ENCODE results near the gene CTSW.

Gene CTSW

DNA sequence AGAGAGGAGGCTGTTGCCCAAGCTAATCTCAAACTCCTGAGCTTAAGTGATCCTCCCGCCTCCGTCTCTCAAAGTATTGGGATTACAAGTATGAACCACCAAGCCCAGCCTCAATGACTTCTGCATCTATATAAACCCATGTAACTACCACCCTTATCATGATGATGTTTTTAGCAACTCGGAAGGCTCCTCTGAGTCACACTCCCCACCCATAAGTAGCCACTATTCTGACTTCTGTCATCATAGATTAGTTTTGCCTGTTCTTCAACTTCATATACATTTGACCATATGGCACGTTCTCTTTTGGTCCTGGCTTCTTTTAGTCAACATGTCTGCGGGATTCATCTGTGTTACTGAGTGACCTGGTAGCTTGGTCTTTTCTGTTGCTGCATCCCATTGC lies 27.0 kb downstream of the CTSW start:
- no peak for DNase-seq

DNA sequence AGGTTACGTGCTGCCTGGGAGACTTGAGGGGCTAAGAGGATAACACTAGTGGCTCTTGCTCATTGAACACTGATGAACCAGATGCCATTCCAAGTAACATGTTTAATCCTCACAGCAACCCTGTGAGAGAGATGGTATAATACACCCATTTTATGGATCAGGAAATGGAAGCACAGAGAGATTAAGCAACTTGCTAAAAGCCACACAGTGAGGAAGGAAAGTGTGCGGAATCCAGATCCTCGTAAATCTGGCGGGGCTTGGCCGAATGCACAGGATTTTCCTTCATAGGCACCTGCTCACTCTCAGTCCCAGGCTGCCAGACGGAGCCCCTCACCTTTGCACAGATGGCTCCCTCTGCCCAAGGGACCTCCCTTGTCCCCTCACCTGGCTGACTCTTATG lies 28.2 kb downstream of the CTSW start:
- no peak for DNase-seq

GRCh38 chr11:65911682-65912568 lies 32.3 kb downstream of the CTSW start:
- no peak for DNase-seq

DNA sequence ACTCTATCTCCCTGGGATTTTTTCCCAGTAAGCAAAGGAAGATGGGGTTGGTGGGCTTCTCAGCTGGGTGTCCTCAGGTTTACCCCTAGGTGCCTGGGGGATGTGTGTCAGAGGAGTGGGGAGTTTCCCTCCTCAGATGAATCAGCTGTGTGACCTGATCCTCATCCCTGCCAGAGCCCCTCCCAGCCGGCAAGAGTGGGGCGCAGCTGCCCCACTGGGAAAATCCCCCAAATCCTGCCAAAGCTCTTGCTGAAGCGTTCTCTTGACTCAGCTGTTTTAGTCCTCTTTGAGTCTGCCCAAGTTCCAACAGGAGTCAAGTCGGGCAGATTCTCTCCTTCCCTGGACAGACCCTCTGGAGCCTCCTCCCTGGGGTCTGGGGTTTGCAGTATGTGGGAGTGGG lies 33.2 kb downstream of the CTSW start:
- DNase-seq = no peak

- no peak for DNase-seq
Observed at GRCh38 chr11:65915101-65915820, 35.6 kb downstream of the CTSW start.

GRCh38 chr11:65915821-65916251 lies 36.2 kb downstream of the CTSW start:
- DNase-seq = no peak

DNA sequence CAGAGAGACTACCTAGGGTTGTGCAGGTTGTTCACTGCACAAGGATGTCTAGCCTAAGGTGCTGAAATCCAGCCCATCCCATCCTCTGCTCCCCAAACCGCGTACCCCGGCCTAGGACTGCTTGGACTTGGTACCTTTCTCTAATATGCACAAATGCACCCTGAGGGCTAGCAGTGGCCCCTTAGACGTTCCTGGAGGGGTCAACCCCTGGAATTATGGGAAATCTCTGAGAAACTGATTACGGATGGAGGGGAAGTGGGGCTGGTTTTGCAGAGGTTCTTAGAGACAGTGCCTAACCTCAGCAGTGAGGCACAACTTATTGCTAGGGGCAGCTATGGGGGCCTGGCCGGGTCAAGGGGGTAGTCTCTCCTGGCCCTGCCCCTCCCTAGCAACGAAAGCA lies 36.8 kb downstream of the CTSW start:
- no peak for DNase-seq

GRCh38 chr11:65917077-65917433 lies 37.4 kb downstream of the CTSW start:
- no peak for DNase-seq

DNA sequence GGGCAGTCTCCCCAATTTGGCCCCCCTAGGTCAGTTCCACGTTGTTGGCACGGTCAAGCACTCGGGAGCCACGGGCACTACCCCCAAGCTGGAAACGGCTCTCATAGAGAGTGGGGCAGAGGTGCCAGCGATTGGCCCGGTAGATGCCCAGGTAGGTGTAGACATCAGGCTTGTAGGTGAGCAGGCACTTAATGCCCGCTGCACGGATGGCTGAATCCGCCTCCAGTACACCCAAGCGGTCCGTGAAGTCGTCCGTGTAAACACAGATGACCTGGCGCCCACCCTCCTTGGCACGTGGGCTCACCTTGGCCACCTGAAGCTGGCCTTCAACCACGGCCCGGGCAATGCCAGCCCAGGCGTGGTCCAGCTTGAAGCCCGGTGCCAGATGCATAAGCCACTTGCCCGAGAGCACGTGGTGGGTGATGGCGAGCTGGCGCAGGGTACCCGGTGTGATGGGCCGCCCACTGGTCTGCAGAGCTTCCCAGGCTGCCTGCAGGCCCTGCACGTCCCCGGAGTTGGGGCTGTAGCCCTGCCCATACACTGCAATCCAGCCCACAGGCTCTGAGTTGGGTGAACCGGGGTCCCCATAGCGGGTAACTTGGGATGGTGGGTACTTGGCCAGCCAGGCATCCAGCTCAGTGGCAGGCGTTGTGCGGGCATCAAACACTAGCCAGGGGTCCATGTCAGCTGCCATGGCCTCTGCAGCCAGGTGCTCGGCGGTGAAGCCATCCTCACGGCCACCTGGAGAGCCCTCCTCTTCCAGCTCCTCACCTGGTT lies 38.0 kb downstream of the CTSW start:
- DNase-seq = no peak

GRCh38 chr11:65918211-65919140 lies 38.8 kb downstream of the CTSW start, which contains the start of gene C11orf68:
C11orf68 (minus strand) TSS chr11:65919062; CDS start chr11:65919031, 31 bp downstream.
- no peak for DNase-seq

GRCh38 chr11:65919141-65919572 lies 39.5 kb downstream of the CTSW start, which contains the start of gene DRAP1:
DRAP1 (plus strand) TSS chr11:65919426; CDS start chr11:65919502, 76 bp downstream.
- DNase-seq = peak; percentile 85

GRCh38 chr11:65919573-65920371 lies 40.1 kb downstream of the CTSW start:
- no peak for DNase-seq

DNA sequence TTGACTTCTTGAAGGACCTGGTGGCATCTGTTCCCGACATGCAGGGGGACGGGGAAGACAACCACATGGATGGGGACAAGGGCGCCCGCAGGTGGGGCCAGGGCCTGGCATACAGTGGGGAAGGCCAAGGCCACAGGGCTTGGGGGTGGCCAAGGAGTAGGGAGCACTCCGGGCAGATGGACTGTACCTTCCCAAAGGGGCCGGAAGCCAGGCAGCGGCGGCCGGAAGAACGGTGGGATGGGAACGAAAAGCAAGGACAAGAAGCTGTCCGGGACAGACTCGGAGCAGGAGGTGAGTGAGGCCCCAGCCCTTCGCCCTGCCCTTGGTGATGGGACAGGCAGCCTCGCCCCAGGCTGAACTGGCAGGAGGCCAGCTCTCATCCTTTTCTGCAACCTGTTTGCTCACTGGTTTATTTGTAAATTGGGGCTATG lies 40.8 kb downstream of the CTSW start:
- no peak for DNase-seq

DNA sequence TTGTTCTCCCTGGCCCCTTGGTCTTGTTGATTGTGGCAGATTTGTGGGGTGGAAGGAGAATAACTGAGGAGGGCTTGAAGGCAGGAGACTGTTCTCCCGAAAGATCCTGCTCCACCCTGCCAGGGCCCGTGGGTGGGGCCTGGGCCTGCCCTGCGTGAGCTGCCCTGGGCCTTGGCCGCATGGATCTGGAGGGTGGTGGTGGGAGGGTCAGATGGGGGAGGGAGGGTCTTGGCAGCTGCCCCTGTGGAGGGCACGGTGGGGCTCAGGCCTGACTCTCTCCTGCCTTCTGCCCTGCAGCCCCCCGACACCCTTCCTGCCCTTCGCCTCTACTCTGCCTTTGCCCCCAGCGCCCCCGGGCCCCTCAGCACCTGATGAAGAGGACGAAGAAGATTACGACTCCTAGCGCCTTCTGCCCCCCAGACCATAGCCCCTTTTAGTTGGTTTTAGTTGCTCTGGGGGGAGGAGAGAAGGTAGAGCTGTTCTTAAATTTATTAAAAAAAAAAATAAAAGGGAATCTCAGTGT lies 41.5 kb downstream of the CTSW start:
- DNase-seq = no peak

GRCh38 chr11:65921876-65922275 lies 42.2 kb downstream of the CTSW start:
- no peak for DNase-seq

DNA sequence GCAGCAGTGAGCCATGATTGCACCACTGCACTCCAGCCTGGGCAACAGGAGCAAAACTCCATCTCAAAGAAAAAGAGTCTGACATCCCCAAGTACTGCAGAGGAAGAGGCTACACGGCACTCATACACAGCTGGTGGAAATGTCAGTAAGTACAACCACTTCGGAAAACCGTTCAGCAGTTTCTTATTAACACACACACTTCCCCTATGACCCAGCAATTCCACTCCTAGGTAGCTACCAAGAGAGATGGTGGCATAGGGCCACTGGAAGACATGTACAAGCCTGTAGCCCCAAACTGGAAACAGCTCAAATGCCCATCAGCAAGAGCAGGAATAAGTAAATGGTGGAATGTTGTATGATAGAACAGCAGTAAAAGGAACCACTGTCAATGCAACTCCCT lies 42.9 kb downstream of the CTSW start:
- DNase-seq = no peak

DNA sequence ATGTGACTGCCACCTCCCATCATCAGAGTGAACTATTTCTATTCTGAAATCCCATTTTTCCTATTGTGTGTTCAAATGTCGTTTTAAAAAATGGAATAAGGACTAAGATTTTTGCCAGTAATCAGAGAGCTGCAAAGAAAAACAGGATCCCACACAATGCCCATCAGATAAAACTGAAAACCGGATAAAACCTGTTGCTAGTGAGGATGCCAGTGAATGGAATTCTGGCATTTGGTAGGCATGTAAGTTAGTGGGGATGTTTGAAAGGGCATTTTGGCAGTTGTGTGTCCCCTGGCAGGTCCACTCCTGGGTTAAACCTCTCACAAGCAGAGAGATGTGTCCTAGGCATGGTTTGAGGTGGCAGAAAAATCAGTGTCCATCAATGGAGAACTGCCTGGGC lies 45.8 kb downstream of the CTSW start:
- DNase-seq = no peak

- DNase-seq = no peak
Observed at GRCh38 chr11:65927904-65928397, 48.3 kb downstream of the CTSW start.

GRCh38 chr11:65928667-65929066 lies 49.0 kb downstream of the CTSW start:
- no peak for DNase-seq

GRCh38 chr11:65931773-65932557 lies 52.3 kb downstream of the CTSW start:
- no peak for DNase-seq
